ENCODE measurements around the gene GPR143.

Gene GPR143

GRCh38 chrX:9747644-9748043 lies 18.0 kb downstream of the GPR143 start:
- TF ChIP-seq TEAD4 (IDR thresholded peaks at IDR 0.05), result no peak
- no peak for TF ChIP-seq CREB1 (IDR thresholded peaks at IDR 0.05; ENCODE audit: low read depth)
- no peak for TF ChIP-seq TAF1 (IDR thresholded peaks at IDR 0.05; ENCODE audit: low read depth)
- no peak for TF ChIP-seq FOXM1 (IDR thresholded peaks at IDR 0.05; ENCODE audit: borderline replicate concordance, low read depth)
- TF ChIP-seq YY1 (IDR thresholded peaks at IDR 0.05; ENCODE audit: low read depth), result no peak
- no peak for TF ChIP-seq EGR1 (IDR thresholded peaks at IDR 0.05)
- no peak for TF ChIP-seq RAD21 (IDR thresholded peaks at IDR 0.05; ENCODE audit: low read depth)
- no peak for TF ChIP-seq USF1 (IDR thresholded peaks at IDR 0.05)
- no peak for TF ChIP-seq EP300 (IDR thresholded peaks at IDR 0.05; ENCODE audit: borderline replicate concordance)
- TF ChIP-seq CEBPB (IDR thresholded peaks at IDR 0.05), result no peak
- TF ChIP-seq MAX (IDR thresholded peaks at IDR 0.05), result no peak
- no peak for TF ChIP-seq REST (IDR thresholded peaks at IDR 0.05; ENCODE audit: low read depth)
- no peak for TF ChIP-seq ZBTB7A (IDR thresholded peaks at IDR 0.05; ENCODE audit: low read depth)
- no peak for TF ChIP-seq NFIC (IDR thresholded peaks at IDR 0.05)
- TF ChIP-seq TCF12 (IDR thresholded peaks at IDR 0.05; ENCODE audit: low read depth), result no peak

GRCh38 chrX:9746148-9746888 lies 19.3 kb downstream of the GPR143 start:
- TF ChIP-seq ZBTB7A (IDR thresholded peaks at IDR 0.05; ENCODE audit: low read depth) (no peak), TAF1 (IDR thresholded peaks at IDR 0.05; ENCODE audit: low read depth) (no peak), RAD21 (IDR thresholded peaks at IDR 0.05; ENCODE audit: low read depth) (no peak)

- TF ChIP-seq EP300 (IDR thresholded peaks at IDR 0.05; ENCODE audit: borderline replicate concordance), result no peak
- no peak for TF ChIP-seq ZBTB7A (IDR thresholded peaks at IDR 0.05; ENCODE audit: low read depth)
- TF ChIP-seq FOXM1 (IDR thresholded peaks at IDR 0.05; ENCODE audit: borderline replicate concordance, low read depth), result no peak
- TF ChIP-seq MAX (IDR thresholded peaks at IDR 0.05), result no peak
- TF ChIP-seq REST (IDR thresholded peaks at IDR 0.05; ENCODE audit: low read depth), result no peak
- TF ChIP-seq EGR1 (IDR thresholded peaks at IDR 0.05), result no peak
- TF ChIP-seq TAF1 (IDR thresholded peaks at IDR 0.05; ENCODE audit: low read depth), result no peak
Observed at GRCh38 chrX:9745417-9746115, 20.1 kb downstream of the GPR143 start.

GRCh38 chrX:9739130-9739529 lies 26.5 kb downstream of the GPR143 start:
- no peak for TF ChIP-seq EGR1 (IDR thresholded peaks at IDR 0.05)

GRCh38 chrX:9738151-9738550 lies 27.5 kb downstream of the GPR143 start:
- TF ChIP-seq TCF12 (IDR thresholded peaks at IDR 0.05; ENCODE audit: low read depth) (no peak), REST (IDR thresholded peaks at IDR 0.05; ENCODE audit: low read depth) (no peak), EGR1 (IDR thresholded peaks at IDR 0.05) (no peak), EP300 (IDR thresholded peaks at IDR 0.05; ENCODE audit: borderline replicate concordance) (no peak), ZBTB7A (IDR thresholded peaks at IDR 0.05; ENCODE audit: low read depth) (no peak), TEAD4 (IDR thresholded peaks at IDR 0.05) (no peak), TAF1 (IDR thresholded peaks at IDR 0.05; ENCODE audit: low read depth) (no peak), FOXM1 (IDR thresholded peaks at IDR 0.05; ENCODE audit: borderline replicate concordance, low read depth) (no peak), MAX (IDR thresholded peaks at IDR 0.05) (no peak), NFIC (IDR thresholded peaks at IDR 0.05) (no peak), CREB1 (IDR thresholded peaks at IDR 0.05; ENCODE audit: low read depth) (no peak), CEBPB (IDR thresholded peaks at IDR 0.05) (no peak), USF1 (IDR thresholded peaks at IDR 0.05) (no peak), YY1 (IDR thresholded peaks at IDR 0.05; ENCODE audit: low read depth) (no peak), RAD21 (IDR thresholded peaks at IDR 0.05; ENCODE audit: low read depth) (no peak)
